Stimulated activated CD8-positive, alpha-beta memory T cell treated with anti-CD3 and anti-CD28 coated beads, Interleukin-2, amount 100 ng/mL, for 48 hours (primary cell): ENCODE data around the gene OR3A2.
"Not testable (repeated sequence)": the region's sequence is repeated elsewhere in the genome, so short reads cannot be mapped to it uniquely, and the experiment has no call there.

Experiments used
- DNase-seq, 2 donors: peaks; one replicate each; pipeline ENCODE4 v3.0.0-alpha.2; 2020; ENCODE audit warnings: low read depth in 2 of 2

The OR3A2 gene

DNA sequence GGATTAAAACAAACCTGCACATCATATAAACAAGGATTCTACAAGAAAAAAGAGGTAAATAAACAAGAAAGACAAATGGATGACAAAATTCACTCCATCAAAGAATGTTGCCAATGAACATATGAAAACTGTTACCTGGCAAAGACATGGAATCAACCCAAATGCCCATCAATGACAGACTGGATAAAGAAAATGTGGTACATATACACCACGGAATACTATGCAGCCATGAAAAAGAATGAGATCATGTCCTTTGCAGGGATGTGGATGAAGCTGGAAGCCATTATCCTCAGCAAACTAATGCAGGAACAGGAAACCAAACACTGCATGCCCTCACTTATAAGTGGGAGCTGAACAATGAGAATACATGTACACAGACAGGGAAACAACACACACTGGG, 92.6 kb downstream of the OR3A2 start:
- DNase-seq, result not testable (repeated sequence)

DNA sequence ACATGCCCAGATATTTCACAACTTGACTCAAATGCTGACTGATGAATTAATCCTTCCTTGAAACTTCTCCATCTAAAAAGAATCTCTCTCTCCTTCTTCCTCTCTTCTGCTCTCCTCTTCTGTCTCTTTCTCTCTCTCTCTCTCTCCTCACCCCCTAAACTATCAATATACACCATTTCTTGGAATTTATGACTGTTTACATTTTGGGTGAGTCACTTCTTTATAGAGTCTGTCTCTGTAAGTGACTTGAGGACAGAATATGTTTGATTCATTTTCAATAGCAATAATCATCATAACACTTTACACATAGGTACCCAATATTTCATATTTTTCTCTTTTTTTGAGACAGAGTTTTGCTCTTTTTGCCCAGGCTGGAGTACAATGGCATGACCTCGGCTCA, 103.2 kb downstream of the OR3A2 start:
- no peak for DNase-seq

DNA sequence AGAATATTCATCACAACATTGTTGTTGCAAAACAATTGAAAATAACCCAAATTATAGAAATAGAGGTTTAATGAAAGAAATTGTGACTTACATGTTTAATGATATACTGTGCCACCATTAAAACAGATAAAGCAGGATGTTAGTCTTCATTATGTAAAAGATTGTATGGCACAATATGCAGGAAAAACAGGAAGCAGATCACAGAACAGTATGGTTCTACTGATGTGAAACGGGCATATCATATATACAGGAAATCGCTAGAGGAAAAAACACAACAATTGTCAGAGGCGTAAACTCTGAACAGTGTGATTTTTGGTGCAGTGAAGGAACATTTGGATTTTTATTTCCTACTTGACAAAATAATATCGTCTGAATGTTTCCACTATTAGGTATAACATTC, 110.0 kb downstream of the OR3A2 start:
- no peak for DNase-seq

DNA sequence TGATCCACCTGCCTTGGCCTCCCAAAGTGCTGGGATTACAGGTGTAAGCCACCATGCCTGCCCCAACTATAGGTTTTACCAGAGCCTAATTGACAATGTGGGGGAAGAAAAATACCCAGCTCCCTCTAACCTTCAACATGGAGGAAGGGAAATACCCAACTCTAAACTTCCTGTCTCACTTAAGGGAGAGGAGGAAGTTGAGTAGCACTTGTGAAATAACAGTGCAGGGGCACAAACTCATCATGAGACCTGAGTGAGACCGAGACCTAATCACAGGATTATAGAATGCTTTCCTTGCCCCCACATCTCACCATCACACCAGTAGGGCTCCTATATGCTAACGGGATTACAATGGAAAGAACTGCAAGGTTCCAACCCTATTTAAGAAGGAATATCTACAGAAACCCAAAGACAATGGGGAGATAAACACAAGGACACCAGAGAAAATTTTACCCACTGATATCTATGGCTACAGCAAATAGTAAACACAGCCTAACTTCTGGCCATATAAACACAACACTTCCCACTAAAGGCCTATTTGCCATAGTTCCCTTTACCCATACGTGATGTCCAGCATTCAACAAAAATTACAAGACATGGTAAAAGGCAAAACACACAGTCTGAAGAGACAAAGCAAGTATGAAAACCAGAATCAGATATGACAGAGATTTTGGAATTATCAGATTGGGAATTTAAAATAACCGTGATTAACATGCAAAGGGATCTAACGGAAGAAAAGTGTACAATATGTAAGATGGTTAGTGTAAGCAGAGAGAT, 114.8 kb downstream of the OR3A2 start:
- no peak for DNase-seq

DNA sequence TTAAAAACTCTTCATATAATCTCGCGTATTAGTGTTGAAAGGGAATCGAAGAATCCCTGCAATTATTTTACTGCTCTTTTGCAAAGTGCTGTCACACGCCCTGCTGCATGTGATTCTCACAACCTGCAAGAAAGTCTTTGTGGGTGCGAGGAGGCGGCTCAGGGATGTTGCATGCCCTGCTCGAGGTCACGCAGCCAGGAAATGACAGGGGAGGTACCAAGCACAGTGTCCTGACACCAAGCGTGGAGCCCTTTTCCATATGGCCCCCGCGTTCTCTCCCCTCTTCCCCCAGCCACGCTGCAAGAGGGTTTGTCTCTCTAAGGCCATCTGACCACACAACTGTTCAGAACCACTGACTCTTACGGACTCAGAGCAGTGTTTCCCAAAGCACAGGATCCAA, 125.5 kb downstream of the OR3A2 start:
- no peak for DNase-seq

DNA sequence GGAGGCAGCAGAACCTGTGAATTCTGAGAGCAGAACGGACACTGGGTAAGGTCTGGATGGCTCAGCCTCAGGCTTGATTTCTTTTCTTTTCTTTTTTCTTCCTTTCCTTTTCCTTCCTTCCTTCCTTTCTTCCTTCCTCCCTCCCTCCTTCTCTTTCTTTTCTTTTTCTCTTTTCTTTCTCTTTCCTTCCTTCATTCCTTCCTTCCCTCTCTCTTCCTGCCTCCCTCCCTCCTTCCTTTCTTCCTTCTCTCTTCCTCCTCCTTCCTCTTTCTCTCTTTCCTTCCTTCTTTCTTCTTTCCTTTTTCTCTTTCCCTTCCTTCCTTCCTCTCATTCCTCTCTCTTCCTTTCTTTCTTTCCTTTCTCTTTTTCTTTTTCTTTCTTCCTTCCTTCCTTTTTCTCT, 125.9 kb downstream of the OR3A2 start:
- no peak for DNase-seq

DNA sequence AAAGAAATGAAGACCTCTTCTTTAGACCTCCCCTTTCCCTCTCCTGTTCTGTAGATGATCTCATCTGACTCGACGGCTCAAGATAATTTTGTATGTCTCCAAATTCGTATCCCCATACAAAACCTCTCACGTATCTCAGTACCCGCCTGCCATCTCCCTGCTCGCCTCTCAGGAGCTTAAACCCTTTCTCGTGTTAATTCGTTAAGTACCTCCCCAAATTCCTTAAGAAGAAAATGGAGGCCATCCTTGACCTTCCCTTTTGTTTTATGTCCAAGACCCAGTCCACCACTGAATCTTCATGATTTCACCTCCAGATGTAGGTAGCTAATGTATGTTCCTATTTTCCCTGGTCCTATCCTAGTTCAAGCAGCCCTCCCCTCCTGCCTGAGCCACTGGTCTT, 129.5 kb downstream of the OR3A2 start:
- DNase-seq, result no peak

DNA sequence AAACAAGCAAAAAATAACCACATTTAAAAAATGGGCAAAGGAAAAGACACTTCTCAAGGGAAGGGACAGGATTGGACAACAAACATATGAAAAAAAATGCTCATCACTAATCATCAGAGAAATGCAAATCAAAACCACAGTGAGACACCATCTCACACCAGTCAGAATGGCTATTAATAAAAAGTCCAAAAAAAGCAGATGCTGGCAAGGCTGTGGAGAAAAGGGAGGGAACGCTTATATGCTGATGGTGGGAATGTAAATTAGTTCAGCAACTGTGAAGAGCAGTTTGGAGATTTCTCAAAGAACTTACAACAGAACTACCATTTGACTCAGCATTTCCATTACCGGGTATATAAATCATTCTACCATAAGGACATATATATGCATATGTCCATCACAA, 137.1 kb downstream of the OR3A2 start:
- DNase-seq, result not testable (repeated sequence)

DNA sequence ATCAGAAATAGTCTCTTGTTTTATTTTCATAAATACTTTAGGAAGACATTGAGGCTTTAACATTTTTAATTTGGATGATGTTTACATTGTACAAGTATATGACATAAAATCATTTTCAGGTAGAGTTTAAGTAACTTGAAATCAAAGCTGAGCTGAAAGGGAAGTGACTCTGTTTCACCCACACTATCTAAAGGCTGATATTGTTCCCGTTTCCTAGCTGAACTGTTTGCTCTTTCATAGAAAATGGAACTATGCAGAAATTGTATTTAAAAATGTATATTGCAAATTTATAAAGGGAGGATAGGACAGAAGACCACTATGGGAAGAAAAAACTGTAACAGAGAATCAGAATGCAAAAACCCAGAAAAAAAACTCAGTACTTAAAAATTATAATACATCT, 141.3 kb downstream of the OR3A2 start:
- not testable (repeated sequence) for DNase-seq

DNA sequence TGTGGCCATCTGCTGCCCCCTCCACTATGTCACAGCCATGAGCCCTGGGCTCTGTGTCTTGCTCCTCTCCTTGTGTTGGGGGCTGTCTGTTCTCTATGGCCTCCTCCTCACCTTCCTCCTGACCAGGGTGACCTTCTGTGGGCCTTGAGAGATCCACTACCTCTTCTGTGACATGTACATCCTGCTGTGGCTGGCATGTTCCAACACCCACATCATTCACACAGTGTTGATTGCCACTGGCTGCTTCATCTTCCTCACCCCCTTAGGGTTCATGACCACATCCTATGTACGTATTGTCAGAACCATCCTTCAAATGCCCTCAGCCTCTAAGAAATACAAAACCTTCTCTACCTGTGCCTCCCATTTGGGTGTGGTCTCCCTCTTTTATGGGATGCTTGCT, 145.1 kb downstream of the OR3A2 start:
- DNase-seq, result not testable (repeated sequence)

DNA sequence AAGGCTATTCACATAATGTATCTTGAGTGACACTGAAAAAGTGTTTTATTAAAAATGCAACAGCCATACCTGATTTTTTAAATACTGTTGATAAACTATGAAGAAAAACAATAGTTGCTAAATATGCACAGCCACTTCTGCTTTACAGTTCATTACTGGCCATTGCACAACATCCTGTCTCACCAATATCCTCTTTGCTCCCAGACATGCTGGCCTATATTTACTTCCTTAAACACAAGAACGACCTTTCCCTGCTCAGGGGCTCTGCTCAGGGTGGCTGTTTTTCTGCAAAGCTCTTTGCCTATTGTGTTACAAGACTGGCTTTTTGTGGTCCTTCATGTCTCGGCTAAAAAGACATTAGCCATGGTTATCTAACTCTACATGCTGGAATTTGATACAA, 147.4 kb downstream of the OR3A2 start:
- not testable (repeated sequence) for DNase-seq

DNA sequence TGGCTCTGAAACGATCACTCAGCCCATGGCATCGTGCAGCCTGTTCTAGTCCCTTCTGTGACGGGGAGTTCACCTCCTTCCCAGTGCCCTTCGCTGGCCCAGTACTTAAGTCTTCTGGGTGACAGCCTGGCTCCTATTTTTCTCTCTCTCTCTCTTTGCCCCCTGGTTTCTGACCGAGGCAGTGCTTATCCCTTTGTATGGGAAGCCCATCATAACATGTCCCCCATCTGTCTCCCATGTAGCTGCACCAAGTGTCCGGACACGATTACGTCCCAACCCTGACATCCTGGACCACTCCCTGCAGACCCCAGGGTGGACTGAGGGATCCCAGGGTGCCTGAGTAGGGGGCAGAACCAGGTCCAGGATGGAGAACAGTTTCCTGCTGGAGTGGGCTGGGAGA, 153.8 kb downstream of the OR3A2 start:
- DNase-seq, result not testable (repeated sequence)
